ENCODE data around the gene PCDHAC2.

- no peak for TF ChIP-seq HDGF (IDR thresholded peaks at IDR 0.05; ENCODE audit: borderline replicate concordance)
- no peak for TF ChIP-seq ELF4 (IDR thresholded peaks at IDR 0.05)
- TF ChIP-seq, protein P1, sequence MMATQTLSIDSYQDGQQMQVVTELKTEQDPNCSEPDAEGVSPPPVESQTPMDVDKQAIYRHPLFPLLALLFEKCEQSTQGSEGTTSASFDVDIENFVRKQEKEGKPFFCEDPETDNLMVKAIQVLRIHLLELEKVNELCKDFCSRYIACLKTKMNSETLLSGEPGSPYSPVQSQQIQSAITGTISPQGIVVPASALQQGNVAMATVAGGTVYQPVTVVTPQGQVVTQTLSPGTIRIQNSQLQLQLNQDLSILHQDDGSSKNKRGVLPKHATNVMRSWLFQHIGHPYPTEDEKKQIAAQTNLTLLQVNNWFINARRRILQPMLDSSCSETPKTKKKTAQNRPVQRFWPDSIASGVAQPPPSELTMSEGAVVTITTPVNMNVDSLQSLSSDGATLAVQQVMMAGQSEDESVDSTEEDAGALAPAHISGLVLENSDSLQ (IDR thresholded peaks at IDR 0.05) = no peak
- no peak for TF ChIP-seq NFRKB (IDR thresholded peaks at IDR 0.05)
- TF ChIP-seq SP1 (IDR thresholded peaks at IDR 0.05) = no peak
- TF ChIP-seq BHLHE40 (IDR thresholded peaks at IDR 0.05; ENCODE audit: borderline replicate concordance) = no peak
- no peak for TF ChIP-seq FOXK2 (IDR thresholded peaks at IDR 0.05)
- TF ChIP-seq FOXA1 (IDR thresholded peaks at IDR 0.05) = no peak
Measured at GRCh38 chr5:141001446-141001843, 35.2 kb downstream of the PCDHAC2 start.

All from HEK293T (cell line).